DOHH2 (cell line): ENCODE measurements around the gene DTHD1.

ENCODE experiments used
- CTCF ChIP-seq: fragments of 200-600 bp; sonication (generic); IDR thresholded peaks from one replicate; pipeline ENCODE4 v1.5.1; 2014; ENCODE audit warnings: antibody characterized with exemption, mild to moderate bottlenecking, low read depth, low read length; ENCODE audit not compliant: poor library complexity, severe bottlenecking
- EZH2phosphoT487 ChIP-seq: fragments of 200-600 bp; sonication (generic); IDR thresholded peaks from 2 replicates; pipeline ENCODE4 v1.6.1; 2017; ENCODE audit warnings: borderline replicate concordance, mild to moderate bottlenecking, antibody characterized with exemption, low read length, moderate library complexity, mixed read lengths

- no peak for TF ChIP-seq CTCF
- no peak for TF ChIP-seq EZH2phosphoT487
Observed at GRCh38 chr4:36317721-36318120, 36.3 kb downstream of the DTHD1 start.
